H1 (cell line): Measurements from ENCODE around the gene CDC42EP3. TPM values are rescaled to one million over a fixed set of nuclear protein-coding genes. Genes with fewer than 3 reads are reported as not detected.

ENCODE experiments used
- CTCF ChIA-PET: fragments of 300-600 bp; sonication (Branson Sonifier 250); formaldehyde crosslinking; loops from one replicate; lab custom pipeline; 2021; ENCODE audit not compliant: partially characterized antibody; lab: Charles Lee
- POLR2A ChIA-PET: fragments of 300-600 bp; sonication (Branson Sonifier 250); formaldehyde crosslinking; loops from one replicate; lab custom pipeline; 2021; ENCODE audit warnings: inconsistent platforms; ENCODE audit not compliant: partially characterized antibody; lab: Charles Lee
- DNase-seq, 2 experiments: peaks; one replicate each; pipeline versions ENCODE4 v3.0.0 to v3.0.0-alpha.2; 2010 to 2022; ENCODE audit warnings: low spot score in 2 of 2, low read depth in 1 of 2, mixed read lengths in 1 of 2
- FAIRE-seq: peaks from 2 replicates; lab custom pipeline; 2011; peaks lifted over from hg19 to GRCh38; lab: Jason Lieb, UNC
- H2AFZ ChIP-seq: 2 replicates; pipeline ENCODE4 v1.8.1; 2012; ENCODE audit warnings: low read length, inconsistent platforms
- H2AK5ac ChIP-seq: 2 replicates; pipeline ENCODE4 v1.6.1; 2013; ENCODE audit warnings: low read depth, low read length
- H2BK120ac ChIP-seq: replicated peaks from 2 replicates; pipeline ENCODE3; 2013; ENCODE audit warnings: low read depth, low read length, inconsistent platforms
- H2BK12ac ChIP-seq: 2 replicates; pipeline ENCODE4 v1.6.1; 2013; ENCODE audit warnings: low read depth, low read length
- H2BK15ac ChIP-seq: 2 replicates; pipeline ENCODE4 v1.6.1; 2013; ENCODE audit warnings: low read length
- H2BK20ac ChIP-seq: 2 replicates; pipeline ENCODE4 v1.6.1; 2013; ENCODE audit warnings: low read length
- H2BK5ac ChIP-seq: 2 replicates; pipeline ENCODE4 v1.6.1; 2013; ENCODE audit warnings: low read depth, low read length
- H3K14ac ChIP-seq: 2 replicates; pipeline ENCODE4 v1.6.1; 2013; ENCODE audit warnings: inconsistent platforms; ENCODE audit not compliant: insufficient read length
- H3K18ac ChIP-seq: 2 replicates; pipeline ENCODE4 v1.6.1; 2013; ENCODE audit warnings: low read length; ENCODE audit errors: extremely low read depth
- H3K23ac ChIP-seq: 2 replicates; pipeline ENCODE4 v1.6.1; 2013; ENCODE audit warnings: inconsistent platforms; ENCODE audit not compliant: insufficient read length
- H3K23me2 ChIP-seq: 2 replicates; pipeline ENCODE4 v1.6.1; 2013; ENCODE audit warnings: low read depth, low read length
- H3K27ac ChIP-seq: 2 replicates; pipeline ENCODE4 v1.6.1; 2011; ENCODE audit warnings: low read depth, low read length, inconsistent platforms
- H3K27me3 ChIP-seq, 4 experiments: replicated peaks in 1 of 4; 1 replicate in 1 of 4; 2 replicates in 3 of 4; pipeline versions ENCODE4 v1.6.1 to v1.8.1; 2011 to 2013; ENCODE audit warnings: low read length in 3 of 4, mild to moderate bottlenecking in 3 of 4, inconsistent platforms in 2 of 4, mixed read lengths in 2 of 4, moderate library complexity in 1 of 4; ENCODE audit not compliant: control insufficient read depth in 3 of 4, insufficient read depth in 3 of 4; ENCODE audit errors: extremely low read depth in 1 of 4
- H3K36me3 ChIP-seq, 4 experiments: 2 replicates each; pipeline versions ENCODE4 v1.6.1 to v1.8.1; 2011 to 2013; ENCODE audit warnings: mild to moderate bottlenecking in 4 of 4, low read length in 3 of 4, moderate library complexity in 2 of 4, control low read depth in 1 of 4, inconsistent platforms in 1 of 4; ENCODE audit not compliant: insufficient read depth in 4 of 4, control insufficient read depth in 2 of 4
- H3K4ac ChIP-seq: replicated peaks from 2 replicates; pipeline ENCODE3; 2013; ENCODE audit warnings: low read length, low read depth, mixed read lengths, inconsistent platforms; ENCODE audit not compliant: insufficient read length
- H3K4me1 ChIP-seq, 4 experiments: replicated peaks in 1 of 4; 1 replicate in 1 of 4; 2 replicates in 3 of 4; pipeline versions ENCODE4 v1.6.1 to v1.8.1; 2011 to 2013; ENCODE audit warnings: low read length in 3 of 4, inconsistent platforms in 2 of 4, mixed read lengths in 1 of 4; ENCODE audit not compliant: insufficient read depth in 4 of 4, control insufficient read depth in 3 of 4
- H3K4me2 ChIP-seq, 2 experiments: 2 replicates each; pipeline versions ENCODE4 v1.6.1 to v1.8.1; 2011 to 2013; ENCODE audit warnings: low read depth in 2 of 2, low read length in 2 of 2, control low read depth in 1 of 2, inconsistent platforms in 1 of 2, mild to moderate bottlenecking in 1 of 2; ENCODE audit not compliant: insufficient read depth in 1 of 2
- H3K4me3 ChIP-seq, 4 experiments: fragments of 200-600, 300-600 bp in 1 of 4; sonication (generic), shearing (Covaris generic), sonication (Bioruptor Twin) in 1 of 4; 2 replicates each; pipeline versions ENCODE4 v1.5.1 to v1.8.1; 2011 to 2016; ENCODE audit warnings: low read length in 4 of 4, low read depth in 3 of 4, control low read depth in 2 of 4, inconsistent platforms in 2 of 4, mild to moderate bottlenecking in 2 of 4, mixed read lengths in 1 of 4, moderate library complexity in 1 of 4; ENCODE audit not compliant: insufficient read depth in 2 of 4; ENCODE audit errors: extremely low read depth in 1 of 4
- H3K56ac ChIP-seq: replicated peaks from 2 replicates; pipeline ENCODE3; 2013; ENCODE audit warnings: low read depth, mild to moderate bottlenecking, mixed read lengths, low read length, inconsistent platforms; ENCODE audit not compliant: insufficient read length
- H3K79me1 ChIP-seq: 2 replicates; pipeline ENCODE4 v1.6.1; 2013; ENCODE audit warnings: low read depth, low read length, control low read depth
- H3K79me2 ChIP-seq, 2 experiments: 2 replicates each; pipeline versions ENCODE4 v1.6.1 to v1.8.1; 2012 to 2013; ENCODE audit warnings: low read length in 2 of 2, mild to moderate bottlenecking in 2 of 2, inconsistent platforms in 1 of 2; ENCODE audit not compliant: insufficient read depth in 2 of 2, control insufficient read depth in 1 of 2
- H3K9ac ChIP-seq, 4 experiments: replicated peaks in 1 of 4; 1 replicate in 1 of 4; 2 replicates in 3 of 4; pipeline versions ENCODE4 v1.6.1 to v1.8.1; 2011 to 2013; ENCODE audit warnings: low read depth in 3 of 4, low read length in 3 of 4, control low read depth in 2 of 4, mild to moderate bottlenecking in 2 of 4, moderate library complexity in 2 of 4, inconsistent platforms in 1 of 4; ENCODE audit errors: extremely low read depth in 1 of 4
- H3K9me3 ChIP-seq, 2 experiments: 2 replicates each; pipeline versions ENCODE4 v1.6.1 to v1.8.1; 2012 to 2013; ENCODE audit warnings: mild to moderate bottlenecking in 2 of 2, moderate library complexity in 2 of 2, control low read depth in 1 of 2, inconsistent platforms in 1 of 2, low read depth in 1 of 2, low read length in 1 of 2, mixed read lengths in 1 of 2; ENCODE audit not compliant: insufficient read depth in 2 of 2
- H4K20me1 ChIP-seq, 2 experiments: replicated peaks in 1 of 2; 2 replicates each; pipeline versions ENCODE3 to v1.8.1; 2011 to 2013; ENCODE audit warnings: inconsistent platforms in 2 of 2, low read length in 2 of 2, mild to moderate bottlenecking in 1 of 2; ENCODE audit not compliant: insufficient read depth in 2 of 2, control insufficient read depth in 1 of 2
- H4K5ac ChIP-seq: 2 replicates; pipeline ENCODE4 v1.6.1; 2013; ENCODE audit warnings: low read length, low read depth, mixed read lengths, inconsistent platforms; ENCODE audit not compliant: insufficient read length
- H4K8ac ChIP-seq: 2 replicates; pipeline ENCODE4 v1.8.0; 2013; ENCODE audit warnings: mild to moderate bottlenecking, moderate library complexity, low read length, inconsistent platforms; ENCODE audit not compliant: insufficient read depth; ENCODE audit errors: extremely low read depth
- H4K91ac ChIP-seq: replicated peaks from 2 replicates; pipeline ENCODE3; 2013; ENCODE audit warnings: low read length, mixed read lengths, inconsistent platforms; ENCODE audit not compliant: insufficient read length
- CHD1 ChIP-seq: IDR thresholded peaks from 2 replicates; pipeline ENCODE4 v1.6.1; 2012; ENCODE audit warnings: low read depth, low read length, improper control_type of control experiment
- MAFK ChIP-seq: IDR thresholded peaks from 2 replicates; pipeline ENCODE4 v1.6.1; 2012; ENCODE audit warnings: low read depth, mild to moderate bottlenecking, improper control_type of control experiment, low read length
- NANOG ChIP-seq: IDR thresholded peaks from 2 replicates; pipeline ENCODE4 v1.6.1; 2011; ENCODE audit warnings: low read length, low read depth, mild to moderate bottlenecking, inconsistent platforms; ENCODE audit not compliant: insufficient read depth, poor library complexity, severe bottlenecking
- WGBS, 2 experiments: shearing (Covaris generic) in 1 of 2; methylation state at CpG; one replicate each; pipeline versions ENCODE4 v1.1.6 to v1.1.7; 2013 to 2015; ENCODE audit warnings: low lambda C conversion rate in 2 of 2, mixed read lengths in 2 of 2, inconsistent platforms in 1 of 2, low coverage in 1 of 2, missing lambda C conversion rate in 1 of 2; ENCODE audit not compliant: insufficient replicate concordance in 2 of 2, insufficient coverage in 1 of 2, insufficient read length in 1 of 2; ENCODE audit errors: extremely low coverage in 1 of 2, missing lambda C conversion rate in 1 of 2; 5-methylcytosine and 5-hydroxymethylcytosine counted together
- polyA plus RNA-seq, 7 experiments: library from polyadenylated mRNA; depleted of rRNA in 3 of 7; stranded (reverse) in 5 of 7; unstranded in 2 of 7; fragments of >200 nt in 5 of 7; fragments of 200-250 nt in 2 of 7; gene quantifications; 1 replicate in 5 of 7; 2 replicates in 1 of 7; 4 replicates in 1 of 7; pipeline versions ENCODE4 v1.2.1 to v1.2.3, GENCODE V29; 2011 to 2013; ENCODE audit warnings: missing spikeins in 2 of 7, mixed read lengths in 2 of 7
- total RNA-seq: library from RNA; stranded (reverse); fragmentation: NEBNext Ultra II Directional; extraction: Animal tissue kit (Norgen Biotek cat#: 25700); gene quantifications from 2 replicates; pipeline ENCODE4 v1.2.1, GENCODE V29; 2021

Gene CDC42EP3
- total and polyA plus RNA-seq, 2 of the 8 experiments (the other 6 are each of a cell fraction or from before 2014, with no cell fraction given): 18.4 to 24.7 TPM

DNA sequence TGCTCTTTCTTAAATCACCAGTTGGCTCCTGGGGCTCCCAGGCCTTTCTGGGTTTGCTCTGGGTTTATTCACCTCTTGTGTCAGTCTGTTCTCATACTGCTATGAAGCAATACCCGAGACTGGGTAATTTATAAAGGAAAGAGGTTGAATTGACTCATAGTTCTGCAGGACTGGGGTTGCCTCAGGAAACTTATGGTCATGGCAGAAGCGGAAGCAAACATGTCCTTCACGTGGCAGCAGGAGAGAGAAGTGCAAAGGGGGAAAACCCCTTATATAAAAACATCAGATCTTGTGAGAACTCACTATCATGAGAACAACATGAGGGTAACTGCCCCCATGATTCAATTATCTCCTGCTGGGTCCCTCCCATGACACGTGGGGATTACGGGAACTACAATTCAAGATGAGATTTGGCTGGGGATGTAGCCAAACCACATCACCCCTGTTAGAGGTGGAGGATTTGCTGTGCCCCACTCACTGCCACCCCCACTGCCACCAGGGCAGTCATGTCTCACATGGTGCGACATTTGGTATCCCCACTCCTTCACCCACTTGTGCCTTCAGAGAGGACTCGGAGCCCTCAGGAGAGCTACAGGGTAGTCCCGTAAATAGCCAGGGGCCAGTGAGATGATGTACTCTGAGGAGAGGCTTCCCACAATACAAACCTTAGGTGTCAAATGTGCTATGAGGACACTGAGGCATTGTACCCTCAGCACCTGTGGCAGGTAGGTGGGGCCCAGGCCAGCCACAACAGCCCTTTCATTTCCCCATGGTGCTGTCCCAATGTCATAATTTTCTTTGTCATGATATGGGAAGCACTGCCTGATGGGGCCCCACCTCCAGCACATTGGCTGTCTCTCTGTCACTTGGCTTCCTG lies 35.7 kb downstream of the CDC42EP3 start:
- Histone ChIP-seq H2BK120ac (no peak overlapping the region), H2BK15ac (no peak overlapping the region), H4K8ac (no peak overlapping the region), H3K4ac (no peak overlapping the region), H4K91ac (no peak overlapping the region), H3K18ac (no peak overlapping the region), H2BK20ac (no peak overlapping the region), H2AK5ac (no peak overlapping the region), H3K23me2 (no peaks in the 10 kb centered on the region), H3K9me3 (no peaks in the 10 kb centered on the region), H4K20me1 (no peaks in the 10 kb centered on the region), H3K36me3 (no peaks in the 10 kb centered on the region), H3K56ac (no peak overlapping the region), H2BK12ac (no peak overlapping the region), H3K4me2 (no peak overlapping the region), H3K4me3 (no peak overlapping the region), H3K23ac (no peak overlapping the region), H3K79me1 (no peaks in the 10 kb centered on the region), H3K27me3 (no peaks in the 10 kb centered on the region), H4K5ac (no peak overlapping the region), H3K27ac (no peak overlapping the region), H3K4me1 (no peaks in the 10 kb centered on the region), H3K79me2 (no peaks in the 10 kb centered on the region), H2AFZ (no peak overlapping the region), H2BK5ac (no peak overlapping the region), H3K14ac (no peak overlapping the region), H3K9ac (no peak overlapping the region)
- FAIRE-seq: no peak
- TF ChIP-seq NANOG (no peak), MAFK (no peak), CHD1 (no peak)
- POLR2A ChIA-PET: interaction anchor here (1.3 kb wide), 1 partner anchor 20 kb away, joined by 3 read pairs; no protein-coding TSS in a partner anchor
- CTCF ChIA-PET: interaction anchor here (1.7 kb wide), 1 partner anchor 221 kb away, joined by 7 read pairs; no protein-coding TSS in a partner anchor
- DNase-seq: no peak
- WGBS, 2 experiments: 93% methylated on average over 8 of the region's 8 CpGs; no CpG with 5 or more reads in 1 of the 2 experiments
